Prostate gland (tissue), 2 donors: Measurements from ENCODE around the gene CDY2A.
"Not testable (repeated sequence)": the region's sequence is repeated elsewhere in the genome, so short reads cannot be mapped to it uniquely, and the experiment has no call there.

Experiments
- POLR2A ChIP-seq: fragments of 450-650 bp; IDR thresholded peaks from one replicate; pipeline ENCODE4 v1.6.1; 2016; ENCODE audit warnings: antibody characterized with exemption, mild to moderate bottlenecking
- TF ChIP-seq, protein P1 (sequence below), 4 experiments: fragments of 200-600 bp in 2 of 4; fragments of 450-650 bp in 2 of 4; sonication (generic) in 2 of 4; IDR thresholded peaks; 1 replicate in 3 of 4; 2 replicates in 1 of 4; pipeline ENCODE4 v1.5.1; 2016 to 2019; ENCODE audit warnings: antibody characterized with exemption in 4 of 4, mild to moderate bottlenecking in 2 of 4, moderate library complexity in 2 of 4

DNA sequence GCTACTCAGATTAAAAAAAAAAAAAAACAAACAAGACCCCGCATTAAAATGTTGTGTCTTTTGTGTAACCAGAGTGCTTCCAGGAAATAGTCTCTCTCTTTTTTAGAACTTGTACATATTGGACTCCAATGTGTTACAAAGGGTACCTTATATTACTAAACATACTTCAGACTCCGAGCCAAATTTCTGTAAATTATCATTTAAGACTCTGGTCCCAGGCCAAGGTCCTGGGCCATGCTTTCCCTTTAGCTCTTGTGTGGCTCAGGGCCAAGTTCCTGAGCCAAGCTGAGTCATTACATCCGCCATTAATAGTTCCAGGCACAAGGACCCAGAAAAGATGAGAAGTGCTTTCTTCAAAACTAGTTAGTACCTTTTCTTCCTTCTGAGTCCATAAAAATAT, 4.6 kb downstream of the CDY2A start:
- not testable (repeated sequence) for TF ChIP-seq POLR2A
- TF ChIP-seq, protein P1, sequence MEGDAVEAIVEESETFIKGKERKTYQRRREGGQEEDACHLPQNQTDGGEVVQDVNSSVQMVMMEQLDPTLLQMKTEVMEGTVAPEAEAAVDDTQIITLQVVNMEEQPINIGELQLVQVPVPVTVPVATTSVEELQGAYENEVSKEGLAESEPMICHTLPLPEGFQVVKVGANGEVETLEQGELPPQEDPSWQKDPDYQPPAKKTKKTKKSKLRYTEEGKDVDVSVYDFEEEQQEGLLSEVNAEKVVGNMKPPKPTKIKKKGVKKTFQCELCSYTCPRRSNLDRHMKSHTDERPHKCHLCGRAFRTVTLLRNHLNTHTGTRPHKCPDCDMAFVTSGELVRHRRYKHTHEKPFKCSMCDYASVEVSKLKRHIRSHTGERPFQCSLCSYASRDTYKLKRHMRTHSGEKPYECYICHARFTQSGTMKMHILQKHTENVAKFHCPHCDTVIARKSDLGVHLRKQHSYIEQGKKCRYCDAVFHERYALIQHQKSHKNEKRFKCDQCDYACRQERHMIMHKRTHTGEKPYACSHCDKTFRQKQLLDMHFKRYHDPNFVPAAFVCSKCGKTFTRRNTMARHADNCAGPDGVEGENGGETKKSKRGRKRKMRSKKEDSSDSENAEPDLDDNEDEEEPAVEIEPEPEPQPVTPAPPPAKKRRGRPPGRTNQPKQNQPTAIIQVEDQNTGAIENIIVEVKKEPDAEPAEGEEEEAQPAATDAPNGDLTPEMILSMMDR (IDR thresholded peaks at IDR 0.05), result not testable (repeated sequence)
